GM18505 (cell line): ENCODE measurements around the gene CYB561A3.

Experiments used
- ATAC-seq: cut with Tn5 transposase; IDR thresholded peaks from one replicate; pipeline ENCODE4 v1.9.1; 2021; ENCODE audit not compliant: unreplicated experiment
- POLR2A ChIP-seq: IDR thresholded peaks from 4 replicates; pipeline ENCODE4 v1.6.1; 2011; ENCODE audit warnings: borderline replicate concordance; ENCODE audit not compliant: insufficient read depth, insufficient read length; ENCODE audit errors: extremely low read depth

Gene CYB561A3

GRCh38 chr11:61309141-61309540, 52.5 kb downstream of the CYB561A3 start:
- no peak for ATAC-seq
- no peak for TF ChIP-seq POLR2A

DNA sequence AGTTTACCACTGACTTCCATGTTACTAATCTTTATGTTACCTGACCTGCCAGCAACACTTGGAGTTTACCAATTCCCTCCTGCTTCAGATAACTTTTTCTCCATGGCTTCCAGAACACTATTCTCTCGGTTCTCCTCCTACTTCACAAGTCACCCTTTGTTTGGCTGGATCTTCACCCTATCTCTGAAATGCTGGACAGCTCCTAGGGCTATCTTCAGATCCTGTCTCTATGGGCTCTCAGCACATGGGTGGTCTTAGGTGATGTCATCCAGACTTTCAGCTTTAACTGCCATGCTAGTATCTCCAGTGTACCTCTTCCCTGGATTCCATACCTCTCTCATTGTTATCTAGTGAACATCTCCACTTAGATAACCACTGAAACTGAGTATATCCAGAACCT, 54.3 kb downstream of the CYB561A3 start:
- no peak for ATAC-seq
- TF ChIP-seq POLR2A, result no peak

DNA sequence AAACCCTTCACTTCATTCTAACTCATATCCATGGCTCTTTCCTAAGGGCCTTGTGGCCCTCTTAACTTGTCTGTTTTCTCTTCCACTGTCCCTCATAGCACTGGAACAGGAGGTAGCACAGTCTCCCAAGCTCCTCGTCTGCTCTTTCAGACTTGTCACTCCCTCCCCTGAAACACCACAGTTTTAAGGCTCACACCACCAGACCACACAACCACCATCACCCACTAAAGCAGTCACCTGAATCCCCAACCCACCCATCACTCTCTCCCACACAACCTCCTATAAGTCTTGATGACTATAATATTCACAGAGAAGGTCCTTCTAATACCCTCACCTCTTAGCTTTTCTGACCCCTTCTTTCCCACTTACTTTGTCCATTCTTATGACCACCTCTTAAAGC, 55.5 kb downstream of the CYB561A3 start:
- TF ChIP-seq POLR2A, result no peak
- no peak for ATAC-seq

DNA sequence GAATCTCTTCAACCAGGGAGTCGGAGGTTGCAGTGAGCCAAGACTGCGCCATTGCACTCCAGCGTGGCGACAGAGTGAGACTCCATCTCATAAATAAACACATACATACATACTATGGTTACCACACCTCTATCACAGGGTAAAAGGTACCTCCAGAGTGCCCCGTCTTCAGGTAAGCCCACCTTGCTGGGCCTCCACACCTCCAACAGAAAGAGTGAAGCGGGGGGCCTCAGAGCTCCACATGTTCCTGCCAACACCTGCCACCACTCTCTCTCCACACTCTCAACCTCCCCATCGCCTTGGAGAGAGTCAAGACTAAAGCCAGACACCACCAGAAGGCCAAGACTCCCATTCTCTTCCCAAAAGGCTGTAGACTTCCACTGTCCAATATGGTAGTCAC, 56.3 kb downstream of the CYB561A3 start:
- no peak for ATAC-seq
- TF ChIP-seq POLR2A, result no peak

DNA sequence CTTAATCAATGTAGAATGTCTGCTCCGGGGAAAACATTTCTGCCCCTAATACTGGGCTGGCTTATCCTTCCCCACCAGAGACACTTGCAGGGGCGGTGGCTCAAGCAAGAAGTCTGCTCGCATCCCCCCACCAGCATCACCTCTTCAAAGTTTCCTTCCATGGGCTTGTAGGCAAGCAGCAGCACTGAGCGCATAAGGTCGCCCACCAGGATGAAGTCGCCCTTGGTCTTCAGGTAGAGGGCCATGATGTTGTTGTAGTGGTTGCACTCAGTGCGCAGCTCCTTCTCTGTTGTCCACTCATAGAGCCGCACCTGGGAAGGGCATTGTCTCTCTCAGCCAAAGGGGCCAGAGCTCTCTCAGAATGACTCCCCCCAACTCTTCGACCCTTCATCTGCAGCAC, 58.0 kb downstream of the CYB561A3 start:
- no peak for TF ChIP-seq POLR2A
- ATAC-seq, result no peak

DNA sequence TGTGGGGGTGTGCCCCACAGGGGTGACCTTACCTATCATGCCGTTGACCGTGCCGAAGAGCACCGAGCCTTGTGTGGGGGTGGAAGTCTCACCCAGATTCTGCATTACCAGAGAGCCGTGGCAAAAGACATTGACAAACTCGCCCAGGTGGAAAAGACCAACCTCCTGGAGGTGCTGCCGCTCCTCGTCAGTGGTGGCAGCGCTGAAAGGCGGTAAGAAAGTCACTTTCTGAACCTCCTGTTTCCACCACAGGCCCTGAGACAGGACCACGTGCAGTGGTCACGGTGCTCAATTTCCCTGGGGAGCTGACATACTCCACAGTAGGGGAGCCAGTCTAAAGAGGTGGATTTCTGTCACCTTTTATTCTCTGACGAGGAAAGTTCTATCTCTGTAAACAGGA, 59.1 kb downstream of the CYB561A3 start:
- TF ChIP-seq POLR2A, result no peak
- ATAC-seq, result no peak
